Mesenchymal stem cell (in vitro differentiated cells and primary cell): ENCODE data around the gene EWSR1.

ENCODE experiments used
- DNase-seq: peaks from one replicate; pipeline ENCODE4 v3.0.0-alpha.2; 2013
- H2AFZ ChIP-seq: one replicate; pipeline ENCODE4 v1.6.1; 2013; ENCODE audit warnings: low read depth, mild to moderate bottlenecking, control low read depth, inconsistent platforms, low read length, moderate library complexity
- H2AK5ac ChIP-seq: 2 replicates; pipeline ENCODE4 v1.6.1; 2013; ENCODE audit warnings: low read length, moderate library complexity, mild to moderate bottlenecking, inconsistent platforms; ENCODE audit not compliant: severe bottlenecking
- H2BK120ac ChIP-seq: one replicate; pipeline ENCODE4 v1.6.1; 2013; ENCODE audit warnings: low read depth, mild to moderate bottlenecking, inconsistent platforms, low read length, moderate library complexity
- H2BK12ac ChIP-seq, 2 experiments: one replicate each; pipeline ENCODE4 v1.6.1; 2013; ENCODE audit warnings: inconsistent platforms in 2 of 2, low read length in 2 of 2, mild to moderate bottlenecking in 2 of 2, moderate library complexity in 2 of 2, control low read depth in 1 of 2
- H2BK15ac ChIP-seq: one replicate; pipeline ENCODE4 v1.6.1; 2013; ENCODE audit warnings: mild to moderate bottlenecking, low read depth, inconsistent platforms; ENCODE audit not compliant: poor library complexity, severe bottlenecking
- H2BK5ac ChIP-seq: 2 replicates; pipeline ENCODE4 v1.6.1; 2013; ENCODE audit warnings: low read depth, mild to moderate bottlenecking, low read length, control low read depth, inconsistent platforms; ENCODE audit not compliant: poor library complexity, severe bottlenecking
- H3K14ac ChIP-seq, 2 experiments: one replicate each; pipeline ENCODE4 v1.6.1; 2013; ENCODE audit warnings: inconsistent platforms in 2 of 2, low read length in 2 of 2, control low read depth in 1 of 2, mild to moderate bottlenecking in 1 of 2, moderate library complexity in 1 of 2
- H3K18ac ChIP-seq, 2 experiments: one replicate each; pipeline ENCODE4 v1.6.1; 2013; ENCODE audit warnings: inconsistent platforms in 2 of 2, low read length in 2 of 2, control low read depth in 1 of 2, low read depth in 1 of 2, mild to moderate bottlenecking in 1 of 2
- H3K23ac ChIP-seq, 2 experiments: one replicate each; pipeline ENCODE4 v1.6.1; 2013; ENCODE audit warnings: inconsistent platforms in 2 of 2, low read length in 2 of 2, mild to moderate bottlenecking in 2 of 2, moderate library complexity in 2 of 2, control low read depth in 1 of 2
- H3K27ac ChIP-seq: 2 replicates; pipeline ENCODE4 v1.5.1; 2013; ENCODE audit warnings: mild to moderate bottlenecking, moderate library complexity, low read length, control low read depth, inconsistent platforms; ENCODE audit not compliant: poor library complexity, severe bottlenecking
- H3K27me3 ChIP-seq, 2 experiments: 2 replicates each; pipeline versions ENCODE4 v1.6.1 to v1.7.0; 2013; ENCODE audit warnings: low read length in 2 of 2, mild to moderate bottlenecking in 2 of 2, moderate library complexity in 2 of 2, control low read depth in 1 of 2, inconsistent platforms in 1 of 2; ENCODE audit not compliant: control insufficient read depth in 1 of 2, insufficient read depth in 1 of 2
- H3K36me3 ChIP-seq, 2 experiments: 2 replicates each; pipeline versions ENCODE4 v1.6.1 to v1.7.0; 2013; ENCODE audit warnings: low read length in 2 of 2, control low read depth in 1 of 2, inconsistent platforms in 1 of 2, low read depth in 1 of 2, mild to moderate bottlenecking in 1 of 2; ENCODE audit not compliant: insufficient read depth in 2 of 2, control insufficient read depth in 1 of 2
- H3K4ac ChIP-seq, 2 experiments: one replicate each; pipeline ENCODE4 v1.6.1; 2013; ENCODE audit warnings: inconsistent platforms in 2 of 2, low read length in 2 of 2, mild to moderate bottlenecking in 2 of 2, moderate library complexity in 2 of 2, control low read depth in 1 of 2, low read depth in 1 of 2
- H3K4me1 ChIP-seq: 2 replicates; pipeline ENCODE4 v1.6.1; 2013; ENCODE audit warnings: low read depth, low read length, control low read depth; ENCODE audit not compliant: control insufficient read depth, insufficient read depth
- H3K4me2 ChIP-seq: 2 replicates; pipeline ENCODE4 v1.6.1; 2013; ENCODE audit warnings: low read length, mild to moderate bottlenecking, inconsistent platforms; ENCODE audit not compliant: poor library complexity, severe bottlenecking
- H3K4me3 ChIP-seq, 2 experiments: 2 replicates each; pipeline versions ENCODE4 v1.5.1 to v1.7.0; 2013; ENCODE audit warnings: low read length in 2 of 2, mild to moderate bottlenecking in 2 of 2, control low read depth in 1 of 2, low read depth in 1 of 2; ENCODE audit not compliant: insufficient read depth in 1 of 2
- H3K79me1 ChIP-seq: replicated peaks from 2 replicates; pipeline ENCODE4 v1.6.1; 2013; ENCODE audit warnings: mild to moderate bottlenecking, control low read depth, low read length, inconsistent platforms; ENCODE audit not compliant: poor library complexity, severe bottlenecking
- H3K9ac ChIP-seq: 2 replicates; pipeline ENCODE4 v1.7.0; 2013; ENCODE audit warnings: mild to moderate bottlenecking, low read length, moderate library complexity
- H3K9me3 ChIP-seq: 2 replicates; pipeline ENCODE4 v1.7.0; 2013; ENCODE audit warnings: mild to moderate bottlenecking, low read length; ENCODE audit not compliant: control insufficient read depth
- H4K8ac ChIP-seq: one replicate; pipeline ENCODE4 v1.6.1; 2013; ENCODE audit warnings: inconsistent platforms, mild to moderate bottlenecking, low read length, moderate library complexity
- H4K91ac ChIP-seq: one replicate; pipeline ENCODE4 v1.6.1; 2013; ENCODE audit warnings: mild to moderate bottlenecking, low read length, inconsistent platforms
- WGBS: methylation state at CpG from one replicate; pipeline ENCODE4 v1.1.7; 2013; ENCODE audit warnings: mixed read lengths; 5-methylcytosine and 5-hydroxymethylcytosine counted together

EWSR1 gene

DNA sequence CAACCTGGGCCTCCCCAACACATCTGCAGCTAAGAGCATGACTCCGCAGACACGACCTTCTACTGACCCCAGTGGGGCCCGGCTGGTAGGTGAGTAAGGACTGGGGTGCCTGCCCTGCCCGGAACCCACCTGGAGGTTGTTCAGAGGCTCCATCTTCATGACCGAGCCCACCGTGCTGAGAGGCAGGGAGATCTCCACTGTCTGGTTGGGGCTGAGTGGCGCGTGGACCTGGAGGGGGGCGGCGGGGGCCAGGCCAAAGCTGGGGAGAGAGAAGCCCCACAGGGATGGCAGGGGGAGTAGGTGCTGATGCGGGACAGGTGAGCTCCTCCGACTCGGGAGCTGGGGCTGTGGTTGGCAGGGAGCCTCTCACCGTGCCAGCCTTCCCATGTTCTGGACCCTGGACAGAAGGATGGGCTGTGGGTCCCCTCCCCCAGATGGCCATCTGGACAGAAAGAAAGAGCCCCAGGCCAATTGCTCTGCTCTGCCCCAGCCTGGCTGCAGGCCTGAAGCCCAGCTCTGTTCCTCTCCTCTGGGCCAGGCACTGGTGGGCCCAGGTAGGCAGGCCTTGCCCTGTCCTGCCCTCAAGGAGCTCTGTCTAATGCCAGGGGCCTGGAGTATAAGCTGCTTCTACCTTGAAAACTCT, 63.7 kb downstream of the EWSR1 start:
- Histone ChIP-seq H3K9ac (no peak overlapping the region), H3K27me3 (no peaks in the 10 kb centered on the region), H3K4me1 (peaks cover 40% of the 10 kb centered on the region), H3K9me3 (no peaks in the 10 kb centered on the region), H2BK5ac (no peak overlapping the region), H3K18ac (no peak overlapping the region), H3K23ac (no peak overlapping the region), H3K4ac (peak overlapping the region in 1 of 2 experiments; percentile 57), H3K4me2 (no peak overlapping the region), H2AK5ac (no peak overlapping the region), H2BK120ac (no peak overlapping the region), H4K91ac (peak overlapping the region; percentile 93), H3K14ac (no peak overlapping the region), H2BK15ac (no peak overlapping the region), H2AFZ (no peak overlapping the region), H3K36me3 (peaks cover 40 to 96% of the 10 kb centered on the region in 2 experiments), H3K27ac (no peak overlapping the region), H3K4me3 (no peak overlapping the region), H3K79me1 (peaks cover 2% of the 10 kb centered on the region), H4K8ac (no peak overlapping the region), H2BK12ac (peak overlapping the region in 1 of 2 experiments; percentile 71)
- DNase-seq, result no peak
- 89% methylated on average over 14 of the region's 14 CpGs for WGBS

DNA sequence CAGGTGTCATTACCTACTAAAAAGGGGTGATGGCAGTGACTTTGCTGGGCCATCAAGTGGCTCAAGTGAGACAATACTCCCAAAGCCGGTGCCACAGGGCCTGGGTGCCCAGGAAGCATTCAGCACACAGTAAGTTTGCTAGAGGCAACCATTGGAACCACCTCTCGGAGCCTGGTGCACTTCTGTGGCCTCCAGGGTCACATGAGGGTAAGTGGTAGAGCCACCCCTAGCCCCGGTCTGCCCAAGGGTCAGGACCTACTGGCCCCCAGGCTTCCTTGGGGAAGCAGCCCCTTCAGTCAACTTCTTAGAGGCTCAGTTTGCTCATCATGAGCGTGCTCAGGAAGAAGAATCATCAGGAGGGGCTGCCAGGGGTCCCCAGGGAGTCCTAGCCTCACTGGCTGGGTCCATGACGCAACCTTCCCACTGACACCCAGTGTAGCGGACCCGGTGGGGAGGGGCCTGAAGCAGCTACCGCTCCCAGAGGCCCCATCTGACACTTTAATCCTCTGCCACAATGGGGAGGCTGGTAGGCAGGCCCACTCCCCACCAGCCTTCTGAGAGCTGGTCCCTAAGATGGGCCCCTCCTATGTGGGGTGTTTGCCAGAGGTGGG, 64.9 kb downstream of the EWSR1 start:
- no peak overlapping the region for H3K4me3 ChIP-seq
- no peak overlapping the region for H4K91ac ChIP-seq

DNA sequence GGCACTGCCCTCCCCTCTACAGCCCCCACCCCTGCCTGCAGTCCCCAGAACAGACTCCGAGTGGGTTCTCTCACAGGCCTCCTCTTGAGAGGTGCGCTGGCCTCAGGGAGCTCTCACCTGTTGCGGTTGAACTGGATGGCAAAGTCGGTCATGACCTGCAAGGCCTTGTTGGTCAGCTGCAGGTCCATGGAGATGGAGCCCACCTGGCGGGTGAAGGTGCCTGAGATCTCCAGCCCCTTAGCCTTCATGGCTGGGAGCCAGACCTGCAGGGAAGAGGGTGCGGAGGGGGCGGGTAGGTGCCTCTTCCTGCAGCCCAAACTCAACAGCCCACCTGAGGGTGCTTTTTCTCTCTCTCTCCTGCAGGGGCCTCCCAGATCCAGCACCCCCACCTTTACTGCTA, 66.1 kb downstream of the EWSR1 start:
- Histone ChIP-seq H3K79me1 (peaks cover 2% of the 10 kb centered on the region), H3K23ac (no peak overlapping the region), H2AK5ac (no peak overlapping the region), H2BK15ac (no peak overlapping the region), H3K36me3 (peaks cover 46 to 97% of the 10 kb centered on the region in 2 experiments), H3K18ac (no peak overlapping the region), H3K9me3 (no peaks in the 10 kb centered on the region), H3K4me3 (no peak overlapping the region), H3K27me3 (no peaks in the 10 kb centered on the region), H2BK5ac (no peak overlapping the region), H3K4me2 (no peak overlapping the region), H3K9ac (no peak overlapping the region), H3K4me1 (peaks cover 36% of the 10 kb centered on the region), H3K4ac (no peak overlapping the region), H3K14ac (no peak overlapping the region), H3K27ac (no peak overlapping the region), H2BK120ac (no peak overlapping the region), H2AFZ (no peak overlapping the region), H2BK12ac (no peak overlapping the region), H4K8ac (no peak overlapping the region), H4K91ac (no peak overlapping the region)
- WGBS, result 98% methylated on average over 5 of the region's 7 CpGs
- no peak for DNase-seq

More for the DNA sequence above, 64.9 kb downstream of the EWSR1 start:
- no peak overlapping the region for H2AK5ac ChIP-seq
- no peak overlapping the region for H2BK15ac ChIP-seq
- 93% methylated on average over 7 of the region's 8 CpGs for WGBS
- no peaks in the 10 kb centered on the region for H3K9me3 ChIP-seq
- H3K27ac ChIP-seq, result no peak overlapping the region
- no peak overlapping the region for H3K18ac ChIP-seq
- DNase-seq, result no peak
- H4K8ac ChIP-seq, result no peak overlapping the region
- no peak overlapping the region for H2BK5ac ChIP-seq
- peaks cover 41% of the 10 kb centered on the region for H3K4me1 ChIP-seq
- no peak overlapping the region for H3K14ac ChIP-seq
- H3K79me1 ChIP-seq, result peaks cover 2% of the 10 kb centered on the region
- H3K4ac ChIP-seq, result no peak overlapping the region
- peaks cover 39 to 97% of the 10 kb centered on the region in 2 experiments for H3K36me3 ChIP-seq
- no peak overlapping the region for H2AFZ ChIP-seq
- no peak overlapping the region for H3K23ac ChIP-seq
- no peak overlapping the region for H3K4me2 ChIP-seq
- H2BK120ac ChIP-seq, result no peak overlapping the region
- no peaks in the 10 kb centered on the region for H3K27me3 ChIP-seq
- no peak overlapping the region for H3K9ac ChIP-seq
- H2BK12ac ChIP-seq, result no peak overlapping the region

DNA sequence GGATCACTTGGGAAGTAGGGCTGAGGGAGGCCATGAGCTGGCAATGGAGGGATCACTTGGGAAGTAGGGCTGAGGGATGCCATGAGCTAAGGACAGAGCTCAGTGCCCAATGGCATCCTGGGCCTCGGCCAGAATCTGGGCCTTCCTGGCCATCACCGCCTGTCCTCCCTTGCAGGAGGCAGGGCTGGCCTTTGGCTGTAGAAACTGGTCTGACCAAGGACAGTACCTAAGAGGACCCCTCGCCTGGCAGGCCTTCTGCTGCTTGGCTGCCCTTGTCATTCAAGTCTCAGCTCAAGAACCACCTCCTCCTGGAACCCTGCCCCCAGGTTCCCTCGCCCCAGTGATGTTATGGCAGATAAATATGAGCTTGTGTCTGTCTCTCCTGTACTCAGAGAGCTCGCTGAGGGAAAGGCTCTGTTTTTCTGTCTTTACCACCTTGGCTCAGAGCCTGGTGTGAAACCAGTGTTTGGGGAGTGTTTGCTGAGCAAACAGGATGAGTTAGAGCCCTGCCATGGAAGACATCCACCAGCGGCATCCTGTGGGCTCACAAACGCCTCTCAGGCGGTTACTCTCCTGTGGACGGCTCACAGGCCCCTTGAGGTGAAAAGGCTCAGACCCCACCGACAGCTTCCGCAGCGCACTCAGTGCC, 66.8 kb downstream of the EWSR1 start:
- H2BK5ac ChIP-seq, result no peak overlapping the region
- H4K91ac ChIP-seq, result no peak overlapping the region
- no peak overlapping the region for H3K27ac ChIP-seq
- H3K18ac ChIP-seq, result no peak overlapping the region
- H3K23ac ChIP-seq, result no peak overlapping the region
- H3K36me3 ChIP-seq, result peaks cover 47 to 97% of the 10 kb centered on the region in 2 experiments
- H3K27me3 ChIP-seq, result no peaks in the 10 kb centered on the region
- H3K79me1 ChIP-seq, result peaks cover 2% of the 10 kb centered on the region
- H3K4me2 ChIP-seq, result no peak overlapping the region
- H3K4me3 ChIP-seq, result no peak overlapping the region
- peaks cover 31% of the 10 kb centered on the region for H3K4me1 ChIP-seq
- no peak overlapping the region for H2BK12ac ChIP-seq
- H2BK15ac ChIP-seq, result no peak overlapping the region
- no peak overlapping the region for H3K9ac ChIP-seq
- H3K4ac ChIP-seq, result no peak overlapping the region
- no peak overlapping the region for H2BK120ac ChIP-seq
- H2AK5ac ChIP-seq, result no peak overlapping the region
- no peak overlapping the region for H2AFZ ChIP-seq
- H3K9me3 ChIP-seq, result no peaks in the 10 kb centered on the region
- DNase-seq, result no peak
- WGBS, result 98% methylated on average over 12 of the region's 12 CpGs
- no peak overlapping the region for H4K8ac ChIP-seq
- H3K14ac ChIP-seq, result no peak overlapping the region
